Inferior parietal cortex (tissue), 1 donor: ENCODE results near the gene XRCC1.
A peak's percentile ranks its signal among the peaks of the same experiment; 100 is the strongest.
"Not testable (repeated sequence)": the region's sequence is repeated elsewhere in the genome, so short reads cannot be mapped to it uniquely, and the experiment has no call there.

Experiments used
- DNase-seq: peaks from one replicate; pipeline ENCODE4 v3.0.0-alpha.2; 2016; ENCODE audit errors: extremely low spot score

XRCC1 gene

GRCh38 chr19:43546581-43546980 is 28.7 kb downstream of the XRCC1 start:
- no peak for DNase-seq

GRCh38 chr19:43545981-43546380 is 29.3 kb downstream of the XRCC1 start:
- no peak for DNase-seq

- no peak for DNase-seq
Observed at GRCh38 chr19:43545276-43545675, 30.1 kb downstream of the XRCC1 start.

- DNase-seq, result no peak
Observed at GRCh38 chr19:43544077-43544476, 31.2 kb downstream of the XRCC1 start.

GRCh38 chr19:43541920-43542650 is 33.2 kb downstream of the XRCC1 start:
- no peak for DNase-seq

- DNase-seq, result no peak
Observed at GRCh38 chr19:43540381-43540780, 34.9 kb downstream of the XRCC1 start.

GRCh38 chr19:43538922-43539321 is 36.4 kb downstream of the XRCC1 start:
- no peak for DNase-seq

GRCh38 chr19:43534816-43535761 is 40.2 kb downstream of the XRCC1 start:
- DNase-seq, result no peak

- DNase-seq, result no peak
Observed at GRCh38 chr19:43534305-43534815, 41.0 kb downstream of the XRCC1 start.

- peak; percentile 90 for DNase-seq
Observed at GRCh38 chr19:43533546-43534304, 41.6 kb downstream of the XRCC1 start.

- peak; percentile 92 for DNase-seq
Observed at GRCh38 chr19:43532962-43533545, 42.3 kb downstream of the XRCC1 start, which contains the start of gene ZNF575. Gene ZNF575 (plus strand): TSS chr19:43533188. CDS start chr19:43534423, 1,235 bp downstream.

GRCh38 chr19:43532571-43532961 is 42.8 kb downstream of the XRCC1 start:
- no peak for DNase-seq

GRCh38 chr19:43527860-43528622 is 47.3 kb downstream of the XRCC1 start:
- DNase-seq, result no peak

GRCh38 chr19:43526884-43527859 is 48.2 kb downstream of the XRCC1 start, which contains the start of gene ETHE1:
Gene ETHE1 (minus strand): TSS chr19:43527201. CDS start chr19:43527177, 24 bp downstream.
- peak; percentile 68 for DNase-seq

GRCh38 chr19:43525836-43526771 is 49.2 kb downstream of the XRCC1 start:
- DNase-seq, result no peak

- DNase-seq, result no peak
Observed at GRCh38 chr19:43524922-43525835, 50.1 kb downstream of the XRCC1 start.

- not testable (repeated sequence) for DNase-seq
Observed at GRCh38 chr19:43523696-43524095, 51.6 kb downstream of the XRCC1 start.
